IPS-18a (cell line): ENCODE results near the gene SYVN1.

Source experiments
- H3K27ac ChIP-seq: one replicate; pipeline ENCODE4 v1.5.1; 2013; ENCODE audit warnings: low read length
- H3K27me3 ChIP-seq: one replicate; pipeline ENCODE4 v1.6.1; 2013; ENCODE audit warnings: mild to moderate bottlenecking, low read length; ENCODE audit not compliant: control insufficient read depth, insufficient read depth
- H3K36me3 ChIP-seq: one replicate; pipeline ENCODE4 v1.6.1; 2013; ENCODE audit warnings: low read depth, low read length; ENCODE audit not compliant: control insufficient read depth
- H3K4me1 ChIP-seq: one replicate; pipeline ENCODE4 v1.6.1; 2013; ENCODE audit warnings: low read depth, low read length; ENCODE audit not compliant: control insufficient read depth
- H3K4me3 ChIP-seq: one replicate; pipeline ENCODE4 v1.5.1; 2013; ENCODE audit warnings: low read length
- H3K9ac ChIP-seq: one replicate; pipeline ENCODE4 v1.6.1; 2013; ENCODE audit warnings: mild to moderate bottlenecking, low read length, moderate library complexity
- H3K9me3 ChIP-seq: one replicate; pipeline ENCODE4 v1.6.1; 2013; ENCODE audit warnings: low read depth, low read length; ENCODE audit not compliant: control insufficient read depth

The SYVN1 gene

DNA sequence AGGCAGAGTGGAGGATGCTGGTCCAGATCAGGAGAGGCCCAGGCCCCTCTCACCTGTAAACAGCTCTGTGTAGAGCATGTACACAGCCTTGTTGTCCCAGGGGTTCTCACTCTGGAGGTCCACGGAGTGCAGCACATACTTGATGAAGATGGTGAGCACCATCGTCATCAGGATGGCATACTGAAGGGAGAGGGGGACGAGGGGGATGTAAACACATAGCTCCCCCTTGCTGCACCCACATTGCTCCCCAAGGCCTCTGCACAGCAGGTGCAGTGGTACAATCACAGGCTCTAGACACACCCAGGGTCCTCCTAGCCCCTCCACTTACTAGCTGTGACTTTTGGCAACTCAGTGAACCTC, 2.9 kb downstream of the SYVN1 start:
- Histone ChIP-seq H3K9ac (no peak overlapping the region), H3K36me3 (peaks cover 35% of the 10 kb centered on the region), H3K4me1 (peaks cover 4% of the 10 kb centered on the region), H3K4me3 (no peak overlapping the region), H3K27me3 (no peaks in the 10 kb centered on the region), H3K9me3 (no peaks in the 10 kb centered on the region), H3K27ac (no peak overlapping the region)

DNA sequence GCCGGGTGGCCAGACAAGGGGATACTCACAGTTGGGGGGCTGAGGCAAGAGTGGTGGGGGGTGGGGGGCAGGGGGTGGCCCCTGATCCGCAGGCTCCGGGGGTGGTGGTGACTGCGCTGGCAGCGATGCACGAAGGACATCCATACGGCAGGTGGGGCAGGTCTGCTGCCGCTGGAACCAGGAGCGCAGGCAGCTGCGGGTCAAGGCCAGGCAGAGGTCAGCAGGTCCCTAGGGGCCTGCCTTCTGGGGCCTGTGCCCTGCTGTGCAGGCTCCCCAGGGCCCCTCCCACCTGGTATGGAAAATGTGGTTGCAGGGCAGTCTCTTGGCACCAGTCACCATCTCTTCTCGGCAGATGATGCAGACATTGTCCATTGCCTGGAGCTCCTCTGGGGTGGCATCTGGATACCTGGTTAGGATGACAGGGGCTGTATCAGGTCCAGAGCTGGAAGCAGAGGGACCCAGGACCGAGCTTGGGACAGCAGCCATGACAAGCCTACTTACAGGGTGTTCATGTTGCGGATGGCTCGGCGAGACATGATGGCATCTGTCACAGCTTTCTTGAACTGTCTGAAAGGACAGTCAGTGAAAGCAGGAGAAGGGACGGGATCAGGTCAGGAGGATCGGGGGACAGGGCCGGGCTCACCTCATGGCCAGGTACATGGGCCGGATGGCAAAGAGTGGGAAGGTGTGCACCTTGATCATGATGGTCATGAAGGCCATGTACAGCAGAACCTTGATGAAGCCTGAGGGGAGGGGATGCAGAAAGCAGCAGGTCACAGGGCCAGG, 3.5 kb downstream of the SYVN1 start:
- no peak overlapping the region for H3K4me3 ChIP-seq
- H3K9ac ChIP-seq = no peak overlapping the region
- no peak overlapping the region for H3K27ac ChIP-seq
- H3K27me3 ChIP-seq = no peaks in the 10 kb centered on the region
- peaks cover under 1% of the 10 kb centered on the region for H3K4me1 ChIP-seq
- no peaks in the 10 kb centered on the region for H3K9me3 ChIP-seq
- H3K36me3 ChIP-seq = peaks cover 41% of the 10 kb centered on the region

DNA sequence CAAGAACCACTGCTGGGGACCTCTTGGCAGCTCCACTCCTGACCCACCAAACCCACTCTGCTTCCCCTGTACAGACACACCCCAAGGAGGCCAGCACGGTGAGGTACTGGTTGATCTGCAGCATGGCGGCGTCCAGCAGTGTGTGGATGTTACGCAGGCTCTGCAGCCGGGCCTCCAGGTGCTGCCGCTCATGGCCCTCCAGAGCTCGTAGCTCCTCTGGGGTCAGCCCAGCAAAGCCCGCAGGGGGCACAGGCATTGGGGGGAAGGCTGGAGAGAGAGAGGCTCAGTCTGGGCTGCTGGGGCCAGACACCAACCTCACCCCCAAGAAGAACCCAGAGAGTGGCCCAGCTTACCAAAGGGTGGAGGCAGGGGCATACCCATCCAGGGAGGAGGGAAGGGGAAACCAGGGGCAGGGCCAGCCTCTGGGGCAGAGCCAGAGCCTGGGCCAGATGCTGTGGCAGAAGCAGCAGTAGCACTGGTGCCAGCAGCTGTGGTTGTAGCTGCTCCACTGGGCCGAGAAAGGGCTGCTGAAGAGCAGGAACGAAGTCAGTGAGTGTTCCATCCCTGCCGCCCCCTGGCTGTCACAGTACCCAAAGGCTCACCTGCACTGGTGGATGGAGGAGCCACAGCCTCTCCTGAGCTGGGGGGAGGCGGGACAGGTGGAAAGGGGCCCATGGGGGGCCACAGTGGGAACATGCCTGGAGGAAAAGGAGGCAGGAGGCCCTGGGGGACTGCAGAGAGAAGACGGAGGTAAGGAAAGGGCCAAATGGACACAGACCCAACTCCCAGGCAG, 4.5 kb downstream of the SYVN1 start:
- Histone ChIP-seq H3K27ac (no peak overlapping the region), H3K27me3 (no peaks in the 10 kb centered on the region), H3K4me3 (no peak overlapping the region), H3K36me3 (peaks cover 50% of the 10 kb centered on the region), H3K9me3 (no peaks in the 10 kb centered on the region), H3K4me1 (no peaks in the 10 kb centered on the region), H3K9ac (no peak overlapping the region)

- no peaks in the 10 kb centered on the region for H3K27me3 ChIP-seq
- no peak overlapping the region for H3K27ac ChIP-seq
- H3K4me1 ChIP-seq = no peaks in the 10 kb centered on the region
- no peaks in the 10 kb centered on the region for H3K9me3 ChIP-seq
- no peak overlapping the region for H3K9ac ChIP-seq
- no peak overlapping the region for H3K4me3 ChIP-seq
- peaks cover 55% of the 10 kb centered on the region for H3K36me3 ChIP-seq
Observed at GRCh38 chr11:65128182-65129145, 5.9 kb downstream of the SYVN1 start.

DNA sequence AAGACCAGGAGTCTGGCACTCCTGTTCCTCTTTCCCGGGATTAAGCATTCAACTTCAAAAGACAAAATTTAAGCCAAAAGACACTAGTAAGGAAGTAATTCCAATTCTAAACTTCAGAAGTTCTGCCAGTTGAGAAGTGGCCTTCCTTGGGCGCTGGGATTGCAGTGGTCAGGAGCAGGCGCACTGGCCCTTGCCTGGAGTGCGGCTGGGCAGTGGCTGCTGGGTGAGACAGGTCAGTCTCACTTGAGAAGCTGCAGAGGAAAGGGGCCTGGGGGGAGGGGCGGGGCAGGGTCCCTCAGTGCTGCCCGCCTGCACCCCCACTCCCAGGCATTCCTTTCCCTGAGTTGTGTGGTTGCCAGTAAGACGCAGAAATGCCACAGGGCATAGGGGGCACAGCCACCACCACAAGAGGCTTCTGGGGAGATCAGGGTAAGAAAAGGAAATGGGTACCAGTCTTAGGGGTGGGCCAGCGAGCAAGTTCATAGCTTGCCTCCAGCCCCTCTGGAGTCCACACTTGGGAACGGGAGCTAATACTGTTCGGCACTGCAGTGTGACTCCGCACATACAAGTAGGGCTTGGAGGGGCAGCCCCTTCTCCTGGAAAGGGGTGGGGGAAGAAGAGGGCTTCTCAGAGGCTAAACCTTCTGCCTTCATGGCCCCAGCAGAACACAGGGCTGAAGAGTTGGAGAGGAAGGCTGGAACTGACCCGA, 6.7 kb downstream of the SYVN1 start:
- Histone ChIP-seq H3K4me1 (peaks cover 3% of the 10 kb centered on the region), H3K36me3 (peaks cover 55% of the 10 kb centered on the region), H3K9me3 (no peaks in the 10 kb centered on the region), H3K27me3 (no peaks in the 10 kb centered on the region), H3K4me3 (no peak overlapping the region), H3K27ac (no peak overlapping the region), H3K9ac (no peak overlapping the region)

GRCh38 chr11:65126624-65127274, 7.6 kb downstream of the SYVN1 start:
- Histone ChIP-seq H3K9me3 (no peaks in the 10 kb centered on the region), H3K36me3 (peaks cover 52% of the 10 kb centered on the region), H3K4me1 (peaks cover 3% of the 10 kb centered on the region), H3K27me3 (no peaks in the 10 kb centered on the region), H3K9ac (no peak overlapping the region), H3K27ac (no peak overlapping the region), H3K4me3 (no peak overlapping the region)

- peaks cover 48% of the 10 kb centered on the region for H3K36me3 ChIP-seq
- no peak overlapping the region for H3K27ac ChIP-seq
- peaks cover 6% of the 10 kb centered on the region for H3K4me1 ChIP-seq
Observed at GRCh38 chr11:65125197-65126056, 8.9 kb downstream of the SYVN1 start.

GRCh38 chr11:65124480-65125196, 9.7 kb downstream of the SYVN1 start:
- Histone ChIP-seq H3K36me3 (peaks cover 53% of the 10 kb centered on the region), H3K4me1 (peaks cover 6% of the 10 kb centered on the region), H3K9ac (no peak overlapping the region), H3K27ac (no peak overlapping the region), H3K4me3 (no peak overlapping the region), H3K27me3 (no peaks in the 10 kb centered on the region), H3K9me3 (no peaks in the 10 kb centered on the region)

More at GRCh38 chr11:65125197-65126056, 8.9 kb downstream of the SYVN1 start:
- no peaks in the 10 kb centered on the region for H3K9me3 ChIP-seq
- H3K4me3 ChIP-seq = no peak overlapping the region
- H3K27me3 ChIP-seq = no peaks in the 10 kb centered on the region
- H3K9ac ChIP-seq = no peak overlapping the region

DNA sequence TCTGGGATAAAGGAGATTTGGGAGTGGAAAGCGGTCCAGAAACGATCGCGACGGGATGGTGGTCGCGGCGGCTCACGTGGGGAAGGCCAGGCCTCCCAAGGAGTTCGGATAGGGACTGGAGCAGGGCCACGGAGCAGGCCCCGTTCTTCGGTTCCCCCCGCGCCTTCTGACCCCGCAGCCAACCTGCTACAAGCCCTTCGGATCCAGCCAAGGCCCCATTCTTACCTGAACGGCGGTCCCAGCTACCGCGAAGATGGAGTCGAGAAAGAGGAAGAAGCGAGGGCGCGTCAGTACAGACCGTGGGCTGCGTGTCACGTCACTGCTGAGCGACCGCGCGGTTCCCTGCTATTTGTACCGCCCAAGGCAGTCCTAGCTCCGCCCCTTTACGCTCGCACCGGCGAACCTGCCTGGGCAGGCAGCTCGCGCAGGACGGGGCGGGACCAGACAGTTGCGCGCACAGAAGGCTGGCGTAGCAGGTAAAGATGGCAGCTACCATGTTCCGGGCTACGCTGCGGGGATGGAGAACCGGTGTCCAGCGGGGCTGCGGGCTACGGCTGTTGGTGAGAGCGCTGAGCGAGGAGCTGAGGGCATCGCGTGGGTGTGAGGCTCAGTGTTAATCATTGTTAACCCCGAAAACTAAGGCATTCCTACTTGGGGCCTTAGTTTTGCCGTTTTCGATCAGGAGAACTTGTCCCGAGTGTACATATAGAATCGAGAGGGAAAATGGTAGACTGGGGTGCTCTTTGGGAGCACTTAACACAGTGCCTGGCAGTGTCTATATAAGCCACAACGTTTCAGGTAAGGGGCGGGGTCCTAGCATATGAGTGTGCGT, 12.2 kb downstream of the SYVN1 start, which contains the start of the genes FAU and MRPL49:
TSS of gene FAU (minus strand) at position 270 of the 832 bp plus-strand sequence. CDS start 321 bp downstream, outside the sequence.
TSS of gene MRPL49 (plus strand) at position 457 of the 832 bp plus-strand sequence. CDS start at position 483, 26 bp downstream.
- Histone ChIP-seq H3K27ac (peak within 1 kb of the TSS; percentile 94), H3K9me3 (no peaks in the 10 kb centered on the region), H3K4me3 (peak within 1 kb of the TSS; percentile 100), H3K9ac (peak within 1 kb of the TSS; percentile 97), H3K4me1 (peaks cover 6% of the 10 kb centered on the region), H3K27me3 (no peaks in the 10 kb centered on the region), H3K36me3 (peaks cover 51% of the 10 kb centered on the region)
